ENCODE results near the gene MCM3AP.

GRCh38 chr21:46246345-46246744, 39.1 kb downstream of the MCM3AP start:
- TF ChIP-seq SUZ12 (IDR thresholded peaks at IDR 0.05): no peak
- no peak for TF ChIP-seq FOXK2 (IDR thresholded peaks at IDR 0.05)
- TF ChIP-seq, protein P1, sequence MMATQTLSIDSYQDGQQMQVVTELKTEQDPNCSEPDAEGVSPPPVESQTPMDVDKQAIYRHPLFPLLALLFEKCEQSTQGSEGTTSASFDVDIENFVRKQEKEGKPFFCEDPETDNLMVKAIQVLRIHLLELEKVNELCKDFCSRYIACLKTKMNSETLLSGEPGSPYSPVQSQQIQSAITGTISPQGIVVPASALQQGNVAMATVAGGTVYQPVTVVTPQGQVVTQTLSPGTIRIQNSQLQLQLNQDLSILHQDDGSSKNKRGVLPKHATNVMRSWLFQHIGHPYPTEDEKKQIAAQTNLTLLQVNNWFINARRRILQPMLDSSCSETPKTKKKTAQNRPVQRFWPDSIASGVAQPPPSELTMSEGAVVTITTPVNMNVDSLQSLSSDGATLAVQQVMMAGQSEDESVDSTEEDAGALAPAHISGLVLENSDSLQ (IDR thresholded peaks at IDR 0.05): no peak
- TF ChIP-seq BHLHE40 (IDR thresholded peaks at IDR 0.05; ENCODE audit: borderline replicate concordance): no peak
- TF ChIP-seq ZNF384 (IDR thresholded peaks at IDR 0.05): no peak
- TF ChIP-seq SP1 (IDR thresholded peaks at IDR 0.05): no peak
- no peak for TF ChIP-seq FOXA1 (IDR thresholded peaks at IDR 0.05)
- no peak for TF ChIP-seq LEF1 (IDR thresholded peaks at IDR 0.05; ENCODE audit: borderline replicate concordance)
- TF ChIP-seq TARDBP (IDR thresholded peaks at IDR 0.05): no peak
- no peak for TF ChIP-seq L3MBTL2 (conservative IDR thresholded peaks at IDR 0.05)
- TF ChIP-seq HDGF (IDR thresholded peaks at IDR 0.05; ENCODE audit: borderline replicate concordance): no peak
- no peak for TF ChIP-seq ELF4 (IDR thresholded peaks at IDR 0.05)
